ENCODE data around the gene KAT5.
"Not testable (repeated sequence)": the region's sequence is repeated elsewhere in the genome, so short reads cannot be mapped to it uniquely, and the experiment has no call there.

Gene KAT5

DNA sequence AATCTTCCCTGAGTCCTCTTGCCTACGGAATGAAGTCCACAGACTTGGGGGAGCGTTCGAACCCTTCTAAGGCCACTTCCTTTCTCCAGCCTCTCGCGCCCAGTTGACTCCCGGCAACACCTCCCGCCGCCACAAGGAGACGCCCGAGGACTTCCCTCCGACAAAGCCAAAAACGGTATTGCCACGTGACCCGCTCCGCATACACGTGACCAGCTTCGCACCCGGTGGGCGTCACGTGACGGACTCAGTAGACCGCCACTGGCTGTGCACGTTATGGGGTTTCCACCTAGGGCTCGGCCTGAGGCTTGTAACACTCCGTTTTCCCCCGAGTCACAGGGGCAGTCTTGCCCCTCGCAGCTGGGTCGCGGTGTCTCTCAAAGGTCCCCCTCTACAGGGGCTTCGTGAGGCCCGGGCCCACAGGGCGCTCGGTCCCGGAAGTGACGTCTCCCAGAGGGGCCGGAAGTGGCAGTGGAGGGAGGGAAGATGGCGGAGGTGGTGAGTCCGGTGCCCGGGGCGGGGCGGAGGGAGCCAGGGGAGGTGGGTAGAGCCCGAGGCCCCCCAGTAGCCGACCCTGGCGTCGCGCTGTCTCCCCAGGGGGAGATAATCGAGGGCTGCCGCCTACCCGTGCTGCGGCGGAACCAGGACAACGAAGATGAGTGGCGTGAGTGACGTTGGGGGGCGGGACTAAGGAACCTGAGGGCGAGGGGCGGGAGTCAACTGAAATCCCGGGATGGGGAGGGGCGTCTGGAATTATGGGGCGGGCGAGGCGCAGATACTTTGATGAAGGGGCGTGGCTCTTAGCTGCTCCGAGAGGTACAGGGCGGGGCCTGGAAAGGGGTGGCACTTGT, at the start of gene KAT5:
Gene KAT5 (plus strand): TSS at position 468 of the 848 bp plus-strand sequence. CDS start 16 bp downstream, at position 484.
- in situ Hi-C loops (cut with MboI; ENCODE audit: low sequenced_read_pairs): no loop called here

DNA sequence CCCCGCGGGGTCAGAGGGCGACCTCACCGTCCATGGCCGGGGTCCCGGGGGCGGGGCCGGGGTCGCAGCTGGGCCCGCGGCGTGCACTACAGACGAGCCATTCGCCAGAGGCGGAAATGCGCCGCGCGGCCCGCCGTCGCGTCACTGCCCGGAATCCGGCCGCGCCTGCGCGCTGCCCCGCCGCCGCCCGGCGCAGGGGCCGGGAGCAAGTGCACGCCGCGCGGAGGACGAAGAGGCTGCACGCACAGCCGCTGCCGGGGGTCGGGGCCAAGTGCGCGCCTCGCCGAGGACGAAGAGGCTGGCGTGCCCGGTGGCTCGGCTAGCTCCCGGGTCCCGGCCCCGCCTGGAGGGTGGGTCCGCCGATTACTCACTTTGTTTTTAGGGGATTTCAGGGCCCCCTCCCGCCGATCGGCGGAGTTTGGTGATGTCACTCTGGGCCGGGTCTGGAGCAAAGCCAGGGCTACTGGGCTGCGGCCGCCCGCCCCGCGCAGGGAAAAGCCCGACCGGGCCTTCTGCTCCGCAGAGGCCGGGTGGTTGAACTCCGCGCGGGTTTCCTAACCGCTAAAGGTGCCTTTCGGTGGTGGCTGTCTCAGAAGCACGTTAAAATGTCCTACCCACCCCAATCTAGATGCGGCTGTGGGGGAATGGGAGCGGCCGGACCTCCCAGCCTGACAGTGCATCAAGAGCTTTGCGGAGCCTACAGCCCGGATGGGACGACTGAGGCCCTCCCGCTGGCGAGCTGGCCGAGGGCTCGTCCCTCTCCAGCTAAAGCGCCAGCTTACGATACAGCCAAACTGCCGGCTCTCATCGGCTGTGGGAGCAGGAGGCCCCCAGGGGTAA, 49.0 kb upstream of the KAT5 start, which contains the start of gene RELA:
Gene RELA (minus strand): TSS at position 118 of the 840 bp plus-strand sequence. CDS start 84 bp downstream, at position 34.
- in situ Hi-C loops (cut with MboI; ENCODE audit: low sequenced_read_pairs): no loop called here

DNA sequence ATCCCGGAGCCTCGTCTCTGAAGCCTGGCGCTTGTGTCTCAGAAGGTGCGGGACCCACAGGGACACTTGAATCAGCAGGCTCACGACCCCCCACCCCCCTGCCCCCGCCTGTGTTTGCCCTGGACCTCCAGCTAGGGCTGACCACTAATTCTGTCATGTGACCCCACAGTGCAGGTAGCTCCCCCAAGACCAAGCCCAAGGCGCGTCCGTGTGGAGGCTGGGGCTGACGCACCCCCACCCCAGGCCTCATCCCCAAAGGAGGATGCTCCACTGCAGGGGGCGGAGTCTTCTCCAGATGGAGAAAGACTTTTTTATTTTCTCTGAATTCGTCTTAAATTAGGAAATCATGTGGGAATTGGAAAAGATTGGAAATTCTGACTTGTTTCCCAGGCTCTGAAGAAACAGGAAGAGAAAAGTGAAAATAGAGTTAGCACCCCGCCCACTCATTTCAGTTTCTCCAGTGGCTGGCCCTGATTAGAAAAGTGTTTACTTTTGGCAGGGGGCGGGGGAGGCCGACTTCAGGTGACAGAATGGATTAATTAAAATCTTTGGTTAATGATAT, 48.3 kb upstream of the KAT5 start:
- in situ Hi-C loops (cut with MboI; ENCODE audit: low sequenced_read_pairs): no loop called here

DNA sequence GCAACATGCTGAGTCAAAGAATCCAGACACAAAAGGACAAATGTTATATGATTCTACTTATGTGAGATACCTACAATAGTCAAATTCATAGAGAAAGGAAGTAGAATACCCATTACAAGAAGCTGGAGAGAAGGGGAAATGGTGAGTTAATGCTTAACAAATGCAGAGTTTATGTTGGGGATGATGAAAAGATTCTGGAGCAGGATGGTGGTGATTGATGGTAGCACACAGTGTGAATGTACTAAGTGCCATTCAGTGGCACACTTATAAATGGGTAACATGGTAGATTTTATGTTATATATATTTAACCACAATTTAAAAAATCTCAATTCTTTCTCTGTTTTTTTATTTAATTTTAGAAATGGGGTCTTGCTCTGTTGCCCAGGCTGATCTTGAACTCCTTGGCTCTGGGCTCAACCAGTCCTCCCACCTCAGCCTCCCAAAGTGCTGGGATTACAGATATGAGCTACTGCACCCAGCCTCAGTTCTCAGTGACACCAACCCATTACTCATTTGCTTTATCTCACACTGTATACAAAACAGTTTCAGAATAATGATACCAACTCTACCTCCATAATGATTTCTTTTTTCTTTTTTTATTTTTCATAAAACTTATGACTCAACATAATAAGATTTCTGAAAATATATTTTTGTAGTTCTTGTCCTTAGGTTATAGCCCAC, 39.7 kb upstream of the KAT5 start:
- in situ Hi-C loops (cut with MboI; ENCODE audit: low sequenced_read_pairs): no loop called here

DNA sequence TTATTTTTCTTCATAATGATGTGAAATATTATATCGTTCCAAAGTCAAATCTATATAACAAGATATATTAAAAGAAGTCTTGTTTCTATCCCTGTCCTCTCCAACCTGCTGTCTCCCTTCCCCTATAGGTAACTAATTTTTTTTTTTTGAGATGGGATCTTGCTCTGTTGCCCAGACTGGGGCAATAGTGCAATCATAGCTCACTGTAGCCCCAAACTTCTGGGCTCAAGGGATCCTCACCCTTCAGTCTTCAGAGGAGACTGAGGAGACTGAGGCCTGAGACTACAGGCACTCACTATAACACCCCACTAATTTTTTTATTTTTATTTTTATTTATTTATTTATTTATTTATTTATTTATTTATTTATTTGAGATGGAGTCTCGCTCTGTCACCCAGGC, 39.1 kb upstream of the KAT5 start:
- in situ Hi-C loops (cut with MboI; ENCODE audit: low sequenced_read_pairs): no loop called here

DNA sequence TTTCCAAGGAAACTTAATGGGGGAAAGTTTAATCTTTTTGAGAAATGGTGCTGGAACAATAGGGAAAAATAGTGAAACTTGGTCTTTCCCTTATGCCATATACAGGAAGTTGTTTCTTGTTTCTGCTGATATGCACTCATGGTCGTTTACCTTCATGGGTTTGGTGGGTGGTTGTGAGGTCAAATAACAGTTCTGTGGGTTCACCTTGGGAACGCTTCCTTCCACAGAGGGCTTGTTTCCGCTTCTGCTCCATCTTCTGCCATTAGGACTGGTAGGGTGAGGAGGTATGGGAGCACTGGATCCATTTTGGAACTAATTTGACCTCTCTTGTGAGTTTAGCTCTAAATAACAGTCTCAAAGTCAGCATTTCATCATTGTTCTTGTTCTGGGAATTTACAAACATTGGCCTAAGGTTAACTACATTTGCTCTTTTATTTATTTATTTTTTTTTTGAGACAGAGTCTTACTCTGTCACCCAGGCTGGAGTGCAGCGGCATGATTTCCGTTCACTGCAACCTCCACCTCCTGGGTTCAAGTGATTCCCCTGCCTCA, 31.8 kb upstream of the KAT5 start:
- in situ Hi-C loops (cut with MboI; ENCODE audit: low sequenced_read_pairs): no loop called here

DNA sequence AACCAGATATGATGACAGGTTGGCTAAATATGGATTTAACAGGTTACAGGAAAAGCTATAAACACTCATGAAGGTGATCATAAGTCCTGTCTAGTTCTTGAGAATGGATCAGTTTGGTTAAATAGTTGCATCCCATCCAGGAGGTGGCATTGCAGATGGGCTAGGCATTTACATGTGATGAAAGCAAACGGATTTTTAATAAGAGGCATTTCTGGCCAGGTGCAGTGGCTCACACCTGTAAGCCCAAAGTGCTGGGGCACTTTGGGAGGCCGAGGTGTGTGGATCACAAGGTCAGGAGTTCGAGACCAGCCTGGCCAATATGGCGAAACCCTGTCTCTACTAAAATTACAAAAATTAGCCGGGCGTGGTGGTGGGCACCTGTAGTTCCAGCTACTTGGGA, 28.6 kb upstream of the KAT5 start:
- in situ Hi-C loops (cut with MboI; ENCODE audit: low sequenced_read_pairs): not testable (repeated sequence)

DNA sequence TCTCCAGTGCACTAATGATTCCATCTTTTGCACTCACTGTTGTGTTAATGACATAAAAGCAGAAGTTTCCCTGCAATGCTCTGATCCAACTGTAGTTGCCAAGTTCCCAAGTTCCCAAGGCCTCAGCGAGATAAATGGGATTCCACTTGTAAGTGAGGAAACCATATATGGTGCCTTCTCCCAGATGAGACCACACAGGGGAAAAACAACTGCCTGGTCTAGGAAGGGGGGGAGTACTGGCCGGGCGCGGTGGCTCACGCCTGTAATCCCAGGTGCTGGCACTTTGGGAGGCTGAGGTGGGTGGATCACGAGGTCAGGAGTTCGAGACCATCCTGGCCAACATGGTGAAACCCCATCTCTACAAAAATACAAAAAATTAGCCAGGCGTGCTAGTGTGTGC, 26.1 kb upstream of the KAT5 start:
- in situ Hi-C loops (cut with MboI; ENCODE audit: low sequenced_read_pairs): no loop called here

DNA sequence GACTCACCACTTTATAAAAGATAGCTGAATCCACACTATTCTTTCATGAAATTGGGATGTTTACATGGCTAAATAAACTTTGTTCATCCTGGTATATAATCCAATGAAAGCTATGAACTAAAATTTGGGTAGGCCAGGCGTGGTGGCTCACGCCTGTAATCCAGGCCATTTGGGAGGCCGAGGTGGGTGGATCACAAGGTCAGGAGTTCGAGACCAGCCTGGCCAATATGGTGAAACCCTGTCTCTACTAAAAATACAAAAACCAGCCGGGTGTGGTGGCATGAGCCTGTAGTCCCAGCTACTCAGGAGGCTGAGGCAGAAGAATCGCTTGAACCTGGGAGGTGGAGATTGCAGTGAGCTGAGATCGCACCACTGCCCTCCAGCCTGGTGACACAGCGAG, 20.2 kb upstream of the KAT5 start:
- in situ Hi-C loops (cut with MboI; ENCODE audit: low sequenced_read_pairs): not testable (repeated sequence)

DNA sequence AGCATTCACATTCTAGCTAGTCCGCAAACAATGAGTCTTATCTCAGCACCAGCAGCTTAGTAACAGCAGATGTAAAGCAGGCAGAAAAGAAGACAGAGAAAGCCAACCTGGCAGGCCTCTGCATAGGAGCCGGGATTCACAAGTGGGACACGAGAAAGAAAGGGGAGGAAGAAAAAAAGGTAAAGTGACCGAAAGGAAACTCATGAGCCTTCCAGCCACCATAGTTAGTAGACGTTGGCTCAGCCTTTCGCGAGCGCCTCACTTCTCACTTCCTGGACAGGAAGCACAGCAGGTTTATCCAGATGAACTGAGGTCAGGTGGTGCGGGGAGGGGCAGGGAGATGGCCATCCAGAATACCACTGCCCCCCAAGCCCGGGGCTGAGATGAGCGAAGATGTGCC, 19.7 kb upstream of the KAT5 start:
- in situ Hi-C loops (cut with MboI; ENCODE audit: low sequenced_read_pairs): no loop called here

DNA sequence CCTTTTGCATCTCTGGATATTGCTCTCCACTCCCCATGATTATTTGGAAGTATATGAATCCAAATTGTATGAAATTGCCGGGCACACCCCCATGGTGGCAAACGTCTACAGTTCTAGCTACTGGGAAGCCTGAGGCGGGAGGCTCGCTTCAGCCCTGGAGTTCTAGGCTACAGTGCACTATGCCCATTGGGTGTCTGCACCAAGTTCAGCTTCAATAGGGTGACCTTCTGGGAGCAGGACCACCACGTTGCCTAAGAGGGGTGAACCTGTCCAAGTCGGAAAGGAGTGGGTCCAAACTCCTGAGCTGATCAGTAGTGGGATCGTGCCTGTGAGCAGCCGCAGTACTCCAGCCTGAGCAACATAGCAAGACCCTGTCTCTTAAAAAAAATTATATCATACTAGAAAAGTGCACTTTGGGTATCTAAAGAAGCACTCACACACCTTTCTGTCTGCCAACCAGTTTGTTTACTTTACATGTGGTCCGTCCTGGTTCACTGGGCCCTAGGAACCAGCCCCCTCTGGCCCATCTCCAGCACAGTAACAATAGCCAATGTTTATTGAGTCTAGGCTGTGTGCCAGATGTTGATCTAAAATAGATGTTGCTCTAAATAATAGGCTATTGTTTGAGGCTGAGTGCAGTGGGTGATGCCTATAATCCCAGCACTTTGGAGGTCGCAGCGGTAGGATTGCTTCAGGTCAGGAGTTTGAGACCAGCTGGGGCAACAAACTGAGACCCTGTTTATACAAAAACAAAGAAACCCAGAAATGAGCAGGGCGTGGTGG, 16.4 kb upstream of the KAT5 start:
- in situ Hi-C loops (cut with MboI; ENCODE audit: low sequenced_read_pairs): no loop called here

DNA sequence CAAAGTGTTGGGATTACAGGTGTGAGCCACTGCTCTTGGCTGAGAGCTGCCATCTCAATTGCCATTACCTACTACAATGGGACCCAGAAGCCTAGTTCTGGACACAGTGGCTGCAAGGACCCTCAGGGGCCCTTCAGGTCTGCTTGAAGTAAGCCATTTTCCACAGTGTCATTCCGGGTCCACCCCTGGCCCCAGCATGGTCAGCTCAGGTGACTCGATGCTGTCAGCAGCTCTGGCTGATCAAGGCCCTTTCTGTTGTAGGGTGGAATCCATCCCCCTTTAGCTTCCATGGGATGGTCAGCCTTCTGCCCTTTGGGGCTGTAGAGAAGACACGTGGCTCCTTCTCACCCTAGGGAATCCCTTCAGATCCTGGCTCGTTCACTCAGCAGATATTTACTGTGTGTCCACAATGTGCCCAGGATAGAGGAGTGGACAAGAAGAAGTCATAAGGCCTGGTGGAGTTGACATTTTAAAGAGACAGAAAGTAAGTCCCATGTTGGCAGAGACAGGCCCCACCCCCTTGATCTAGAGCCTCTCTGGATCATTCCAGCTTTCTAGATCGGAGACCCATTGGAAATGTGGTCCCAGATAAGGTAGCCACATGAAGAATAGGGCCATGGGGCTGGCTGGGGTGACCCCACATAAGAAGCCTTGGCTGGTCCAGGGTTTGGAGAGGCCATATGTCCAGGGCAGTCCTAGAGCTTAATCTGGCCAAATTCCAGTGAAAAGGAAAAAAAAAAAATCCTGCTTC, 15.1 kb upstream of the KAT5 start:
- in situ Hi-C loops (cut with MboI; ENCODE audit: low sequenced_read_pairs): no loop called here

DNA sequence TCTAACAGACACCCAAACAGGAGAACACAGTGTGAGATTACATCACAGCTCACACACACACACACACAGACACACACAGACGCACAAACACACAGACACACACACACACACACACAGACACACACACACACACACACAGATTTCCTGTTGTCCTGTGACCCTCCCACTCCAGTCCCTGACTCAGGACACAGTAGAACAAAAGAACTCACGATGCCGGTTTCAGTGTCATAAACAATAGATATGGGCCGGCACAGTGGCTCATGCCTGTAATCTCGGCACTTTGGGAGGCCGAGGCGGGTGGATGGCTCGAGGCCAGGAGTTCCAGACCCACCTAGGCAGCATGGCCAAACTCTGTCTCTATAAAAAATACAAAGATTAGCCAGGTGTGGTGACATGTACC, 13.8 kb upstream of the KAT5 start:
- in situ Hi-C loops (cut with MboI; ENCODE audit: low sequenced_read_pairs): no loop called here

DNA sequence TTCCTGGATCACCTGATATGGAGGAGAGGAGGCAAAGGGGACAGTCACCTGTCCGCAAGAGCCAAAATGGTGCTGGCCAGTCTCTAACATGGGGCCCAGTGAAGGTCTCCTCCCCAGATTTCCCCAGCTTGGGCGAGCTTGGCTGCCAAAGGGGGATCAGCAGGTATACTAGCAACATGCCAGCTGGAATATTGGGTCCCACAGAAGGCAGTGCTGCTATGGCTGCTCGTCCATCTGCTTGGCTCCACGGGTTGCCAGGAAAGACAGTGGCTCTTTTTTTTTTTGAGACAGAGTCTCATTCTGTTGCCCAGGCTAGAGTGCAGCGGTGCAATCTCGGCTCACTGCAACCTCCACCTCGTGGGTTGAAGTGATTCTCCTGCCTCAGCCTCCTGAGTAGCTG, 12.7 kb upstream of the KAT5 start:
- in situ Hi-C loops (cut with MboI; ENCODE audit: low sequenced_read_pairs): no loop called here

DNA sequence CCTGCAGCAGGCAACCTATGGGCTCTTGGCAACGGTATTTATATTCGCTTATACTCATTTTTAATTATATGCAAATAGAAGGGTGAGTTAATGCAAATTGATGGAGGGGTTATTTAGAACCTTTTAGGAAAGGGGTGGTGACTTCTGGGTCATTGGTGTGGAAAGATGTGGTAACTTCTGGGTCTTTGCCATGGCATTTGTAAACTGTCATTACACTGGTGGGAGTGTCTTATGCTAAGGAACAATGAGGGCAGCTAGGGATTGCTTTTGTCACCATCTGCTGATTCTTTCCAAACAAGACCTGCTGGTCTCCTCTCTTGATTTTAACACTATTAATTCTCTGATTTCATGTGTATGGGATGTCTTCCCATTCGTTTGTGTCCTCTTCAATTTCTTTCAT, 11.7 kb upstream of the KAT5 start:
- in situ Hi-C loops (cut with MboI; ENCODE audit: low sequenced_read_pairs): no loop called here

DNA sequence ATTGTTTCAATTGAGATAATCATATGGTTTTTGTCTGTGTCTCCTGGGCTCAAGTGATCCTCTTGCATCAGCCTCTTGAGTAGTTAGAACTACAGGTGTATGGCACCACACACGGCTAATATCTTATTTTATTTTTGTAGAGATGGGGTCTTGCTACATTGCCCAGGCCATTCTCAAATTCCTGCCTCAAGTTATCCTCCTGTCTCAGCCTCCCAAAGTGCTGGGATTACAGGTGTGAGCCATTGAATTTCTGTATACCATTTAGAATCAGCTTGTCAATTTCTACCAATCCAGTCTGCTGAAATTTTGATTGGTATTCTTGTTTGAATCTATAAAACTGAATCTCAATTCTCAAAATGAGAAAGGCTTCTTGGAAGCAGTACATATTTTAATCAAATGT, 10.4 kb upstream of the KAT5 start:
- in situ Hi-C loops (cut with MboI; ENCODE audit: low sequenced_read_pairs): no loop called here

DNA sequence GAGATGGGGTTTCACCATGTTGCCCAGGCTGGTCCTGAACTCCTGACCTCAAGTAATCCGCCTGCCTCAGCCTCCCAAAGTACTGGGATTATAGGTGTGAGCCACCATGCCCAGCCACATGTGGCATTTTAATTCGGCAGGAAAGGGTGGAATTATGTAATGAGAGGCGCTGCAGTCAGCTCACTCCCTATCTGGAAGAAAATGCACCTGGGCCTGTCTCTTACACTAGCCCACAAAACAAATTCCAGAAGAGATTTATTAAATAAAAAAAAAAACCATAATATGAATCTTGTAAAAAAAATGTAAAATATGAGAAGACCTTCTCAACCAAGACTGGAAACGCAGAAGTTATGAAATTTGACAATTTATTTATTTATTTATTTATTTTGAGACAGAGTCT, 8.2 kb upstream of the KAT5 start:
- in situ Hi-C loops (cut with MboI; ENCODE audit: low sequenced_read_pairs): no loop called here

DNA sequence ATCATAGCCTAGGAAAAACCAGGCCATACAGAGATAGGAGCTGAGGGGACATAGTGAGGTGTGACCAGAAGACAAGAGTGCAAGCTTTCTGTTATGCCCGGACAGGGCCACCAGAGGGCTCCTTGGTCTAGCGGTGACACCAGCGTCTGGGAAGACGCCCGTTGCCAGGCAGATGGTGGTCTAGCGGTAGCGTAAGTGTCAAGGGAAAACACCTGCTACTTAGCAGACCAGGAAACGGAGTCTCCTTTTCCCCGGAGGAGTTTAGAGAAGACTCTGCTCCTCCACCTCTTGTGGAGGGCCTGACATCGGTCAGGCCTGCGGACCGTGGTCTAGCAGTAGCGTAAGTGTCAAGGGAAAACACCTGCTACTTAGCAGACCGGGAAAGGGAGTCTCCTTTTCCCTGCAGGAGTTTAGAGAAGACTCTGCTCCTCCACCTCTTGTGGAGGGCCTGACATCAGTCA, 5.7 kb upstream of the KAT5 start:
- in situ Hi-C loops (cut with MboI; ENCODE audit: low sequenced_read_pairs): not testable (repeated sequence)

DNA sequence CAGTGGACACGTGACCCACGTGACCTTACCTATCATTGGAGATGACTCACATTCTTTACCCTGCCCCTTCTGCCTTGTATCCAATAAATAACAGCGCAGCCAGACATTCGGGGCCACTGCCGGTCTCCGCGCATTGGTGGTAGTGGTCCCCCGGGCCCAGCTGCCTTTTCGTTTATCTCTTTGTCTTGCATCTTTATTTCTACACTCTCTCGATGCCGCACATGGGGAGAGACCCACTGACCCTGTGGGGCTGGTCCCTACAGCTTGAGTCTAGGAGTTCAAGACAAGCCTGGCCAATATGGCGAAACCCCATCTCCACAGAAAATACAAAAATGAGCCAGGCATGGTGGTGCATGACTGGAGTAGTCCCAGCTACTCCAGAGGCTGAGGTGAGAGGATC, 5.0 kb upstream of the KAT5 start:
- in situ Hi-C loops (cut with MboI; ENCODE audit: low sequenced_read_pairs): not testable (repeated sequence)
